ENCODE measurements around the gene PFDN4.
"Not testable (repeated sequence)": the region's sequence is repeated elsewhere in the genome, so short reads cannot be mapped to it uniquely, and the experiment has no call there.

PFDN4 gene

DNA sequence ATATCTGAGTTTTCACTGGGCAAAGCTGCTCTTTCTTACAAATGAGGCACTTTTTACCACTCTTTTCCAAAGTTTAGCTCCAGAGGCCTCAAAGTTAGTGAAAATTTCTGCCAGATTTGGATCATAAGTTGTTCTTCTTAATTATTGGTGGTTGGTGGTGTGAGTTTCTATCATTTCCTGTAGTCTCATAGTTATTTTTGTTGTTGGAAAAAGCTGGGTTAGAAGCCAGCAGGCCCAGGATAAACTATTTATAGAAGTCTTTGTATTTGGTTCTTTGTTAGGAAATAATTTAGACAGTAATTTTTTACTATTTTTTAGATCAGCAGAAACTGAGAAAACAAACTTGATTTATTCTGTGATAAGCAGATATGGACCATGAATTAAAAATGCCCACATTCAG is 10.6 kb downstream of the PFDN4 start:
- no peak for TF ChIP-seq ZNF274 (IDR thresholded peaks at IDR 0.05; ENCODE audit: low read depth, low read length)

DNA sequence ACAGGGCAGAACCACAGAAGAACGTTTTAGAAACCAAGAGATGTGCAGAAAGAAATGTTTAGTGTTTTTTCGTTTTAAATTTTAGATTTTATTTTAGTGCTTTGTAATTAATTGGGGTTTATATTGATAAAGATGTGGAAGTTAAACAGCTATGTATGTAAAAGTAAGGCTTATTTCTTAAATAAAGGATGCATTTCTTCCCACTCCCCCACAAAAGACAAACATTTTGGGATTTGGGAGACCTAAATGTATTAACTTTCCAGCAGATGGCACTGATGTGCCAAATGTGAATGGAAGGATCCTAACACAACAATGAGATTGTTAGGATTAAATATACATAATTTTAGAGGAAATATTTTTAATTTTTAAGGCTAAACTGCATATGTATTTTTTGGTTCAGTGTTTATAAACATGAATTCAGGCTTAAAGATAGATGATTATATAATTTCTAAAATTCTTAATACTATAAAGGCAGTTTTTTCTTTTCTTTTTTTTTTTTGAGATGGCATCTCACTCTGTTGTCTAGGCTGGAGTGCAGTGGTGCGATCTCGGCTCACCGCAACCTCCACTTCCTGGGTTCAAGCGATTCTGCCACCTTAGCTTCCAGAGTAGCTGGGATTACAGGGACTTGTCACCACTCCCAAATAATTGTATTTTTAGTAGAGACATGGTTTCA is 12.0 kb downstream of the PFDN4 start:
- H3K4me3 ChIP-seq (ENCODE audit: low read length): no peak overlapping the region
- no peak for TF ChIP-seq ZNF274 (IDR thresholded peaks at IDR 0.05; ENCODE audit: low read depth, low read length)

More for the DNA sequence above, 10.6 kb downstream of the PFDN4 start:
- no peak overlapping the region for H3K4me3 ChIP-seq (ENCODE audit: low read length)

DNA sequence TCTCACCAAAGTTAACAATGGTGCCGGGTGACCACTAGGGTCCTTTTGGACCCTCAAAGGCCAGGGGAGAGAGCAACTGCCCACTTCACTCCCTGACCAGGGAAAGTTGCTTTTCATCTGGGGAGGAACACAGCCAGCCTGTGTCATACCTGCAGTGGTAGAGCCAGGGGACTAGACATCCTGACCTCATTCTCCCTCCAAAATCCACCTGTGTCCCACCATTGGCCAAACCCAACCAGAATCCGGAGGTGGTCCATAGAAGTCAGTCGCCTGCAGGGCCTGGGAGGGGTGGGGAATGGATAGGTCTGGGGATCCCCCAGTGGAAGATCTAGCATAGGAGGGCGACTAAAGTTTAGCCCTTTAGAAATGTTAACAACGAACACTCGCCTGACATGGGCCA is 12.8 kb downstream of the PFDN4 start:
- no peak for TF ChIP-seq ZNF274 (IDR thresholded peaks at IDR 0.05; ENCODE audit: low read depth, low read length)
- H3K4me3 ChIP-seq (ENCODE audit: low read length): no peak overlapping the region

DNA sequence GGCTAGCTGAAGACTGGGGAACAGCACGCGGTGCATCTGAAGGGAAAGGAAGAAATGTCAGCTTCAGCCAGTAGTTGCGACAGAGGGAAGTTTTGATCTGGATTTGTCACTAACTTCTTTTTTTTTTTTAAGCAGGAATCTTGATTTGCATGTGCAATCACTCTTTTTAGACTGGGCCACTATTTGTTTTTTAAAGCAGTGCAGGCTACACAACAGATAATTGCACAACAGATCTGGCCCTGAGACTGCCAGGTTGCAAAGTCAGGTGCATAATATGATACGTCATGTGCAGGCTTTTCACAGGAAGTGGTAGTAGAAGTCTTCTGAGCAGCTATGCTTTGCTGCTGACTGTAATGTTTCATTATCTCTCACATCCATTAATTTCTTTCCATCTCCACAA is 13.5 kb downstream of the PFDN4 start:
- TF ChIP-seq ZNF274 (IDR thresholded peaks at IDR 0.05; ENCODE audit: low read depth, low read length): no peak
- no peak overlapping the region for H3K4me3 ChIP-seq (ENCODE audit: low read length)

GRCh38 chr20:54221996-54222890 is 14.4 kb downstream of the PFDN4 start:
- H3K4me3 ChIP-seq (ENCODE audit: low read length): no peak overlapping the region
- no peak for TF ChIP-seq ZNF274 (IDR thresholded peaks at IDR 0.05; ENCODE audit: low read depth, low read length)

DNA sequence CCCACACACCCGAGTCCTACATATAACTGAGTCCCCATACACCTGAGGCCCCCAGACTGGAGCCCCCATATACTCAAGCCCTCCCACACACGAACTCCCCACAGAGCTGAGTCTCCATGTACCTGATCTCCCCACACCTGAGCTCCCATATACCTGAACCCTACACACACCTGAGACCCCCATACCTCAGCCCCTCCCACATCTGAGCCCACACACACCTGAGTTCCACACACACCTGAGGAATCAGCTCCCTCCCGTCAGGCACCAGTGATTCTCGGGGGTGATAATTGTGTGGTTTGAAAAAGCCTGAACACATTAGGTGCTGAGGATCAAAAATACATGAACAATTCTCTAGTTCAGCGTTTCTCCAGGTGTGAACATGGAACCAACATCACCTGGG is 15.4 kb downstream of the PFDN4 start:
- TF ChIP-seq ZNF274 (IDR thresholded peaks at IDR 0.05; ENCODE audit: low read depth, low read length): no peak
- H3K4me3 ChIP-seq (ENCODE audit: low read length): no peak overlapping the region

GRCh38 chr20:54223751-54224150 is 15.9 kb downstream of the PFDN4 start:
- TF ChIP-seq ZNF274 (IDR thresholded peaks at IDR 0.05; ENCODE audit: low read depth, low read length): no peak
- H3K4me3 ChIP-seq (ENCODE audit: low read length): no peak overlapping the region

- not testable (repeated sequence) for H3K4me3 ChIP-seq (ENCODE audit: low read length)
Observed at GRCh38 chr20:54224642-54225041, 16.8 kb downstream of the PFDN4 start.

DNA sequence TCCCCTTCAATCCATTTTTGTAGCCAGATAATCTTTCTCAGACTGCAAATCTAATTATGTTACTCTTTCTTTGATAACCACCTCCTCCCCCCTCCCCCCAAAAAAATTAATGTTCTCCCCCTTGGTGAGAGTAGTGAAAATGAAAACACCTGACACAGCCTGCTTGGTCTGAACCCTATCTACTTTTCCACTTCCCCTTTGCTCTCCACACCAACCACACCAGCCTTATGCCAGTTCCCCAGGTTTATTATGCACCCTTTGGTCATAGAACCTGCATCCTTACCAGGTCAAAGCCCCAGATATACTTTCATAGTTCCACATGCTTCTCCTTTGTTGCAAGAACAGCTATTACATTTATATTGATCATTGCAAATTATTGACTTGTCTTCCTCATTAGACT is 19.4 kb downstream of the PFDN4 start:
- no peak overlapping the region for H3K4me3 ChIP-seq (ENCODE audit: low read length)
- no peak for TF ChIP-seq ZNF274 (IDR thresholded peaks at IDR 0.05; ENCODE audit: low read depth, low read length)

DNA sequence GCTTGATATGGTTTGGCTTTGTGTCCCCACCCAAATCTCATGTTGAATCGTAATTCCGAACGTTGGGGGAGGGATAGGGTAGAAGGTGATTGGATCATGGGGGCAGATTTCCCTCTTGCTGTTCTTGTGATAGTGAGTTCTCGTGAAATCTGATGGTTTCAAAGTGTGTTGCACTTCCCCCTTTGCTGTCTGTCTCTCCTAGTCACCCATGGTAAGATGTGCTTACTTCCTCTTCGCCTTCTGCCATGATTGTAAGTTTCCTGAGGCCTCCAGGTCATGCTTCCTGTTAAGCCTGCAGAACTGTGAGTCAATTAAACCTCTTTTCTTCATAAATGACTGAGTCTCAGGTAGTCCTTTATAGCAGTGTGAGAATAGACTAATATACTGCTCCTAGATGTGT is 19.9 kb downstream of the PFDN4 start:
- H3K4me3 ChIP-seq (ENCODE audit: low read length): no peak overlapping the region
- no peak for TF ChIP-seq ZNF274 (IDR thresholded peaks at IDR 0.05; ENCODE audit: low read depth, low read length)

DNA sequence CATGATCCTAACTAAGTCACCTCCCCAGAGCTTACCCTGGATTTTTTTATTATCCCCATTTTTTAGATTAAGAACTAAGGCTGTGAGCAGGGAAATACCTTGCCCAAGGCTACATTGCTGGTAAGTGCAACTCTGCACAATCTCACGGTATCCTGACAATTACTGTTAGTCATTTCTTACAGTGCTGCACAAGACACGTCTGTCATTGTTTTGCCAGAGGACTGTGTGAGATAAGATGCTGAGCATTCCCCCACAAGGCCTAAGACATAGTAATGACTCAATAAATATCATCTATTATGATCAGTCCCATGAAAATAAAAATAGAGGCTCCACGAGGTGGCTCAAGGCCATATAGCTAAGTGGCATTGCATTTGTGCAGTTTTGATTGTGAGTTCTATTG is 21.0 kb downstream of the PFDN4 start:
- no peak overlapping the region for H3K4me3 ChIP-seq (ENCODE audit: low read length)
- no peak for TF ChIP-seq ZNF274 (IDR thresholded peaks at IDR 0.05; ENCODE audit: low read depth, low read length)

DNA sequence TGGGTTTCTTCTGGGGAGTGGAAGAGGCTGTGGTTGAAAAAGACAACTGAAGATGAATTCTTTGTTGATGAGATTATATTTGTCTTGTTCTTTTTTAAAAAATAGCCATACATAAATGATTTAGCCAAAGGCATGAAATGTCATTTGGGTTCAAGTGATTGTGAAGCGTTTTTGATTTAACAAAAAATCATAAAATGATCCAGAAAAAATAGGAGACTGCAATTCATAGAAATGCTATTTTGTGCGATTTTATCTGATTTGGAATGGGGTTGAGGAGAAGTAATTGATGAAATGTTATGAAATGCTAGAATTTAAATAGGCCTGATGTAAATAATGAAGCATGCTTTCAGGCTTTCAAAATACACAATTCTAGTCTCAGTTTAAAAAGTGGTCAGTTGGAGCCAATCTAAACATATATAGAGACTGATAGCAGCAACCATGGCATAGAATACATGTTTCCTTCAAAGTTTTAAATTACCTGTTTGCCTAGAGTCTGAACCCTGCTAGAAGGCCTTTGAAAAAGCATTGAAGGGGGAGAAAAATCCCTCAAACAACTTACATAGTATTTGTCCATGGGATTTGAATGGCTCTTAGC is 21.8 kb downstream of the PFDN4 start:
- no peak for TF ChIP-seq ZNF274 (IDR thresholded peaks at IDR 0.05; ENCODE audit: low read depth, low read length)
- no peak overlapping the region for H3K4me3 ChIP-seq (ENCODE audit: low read length)

DNA sequence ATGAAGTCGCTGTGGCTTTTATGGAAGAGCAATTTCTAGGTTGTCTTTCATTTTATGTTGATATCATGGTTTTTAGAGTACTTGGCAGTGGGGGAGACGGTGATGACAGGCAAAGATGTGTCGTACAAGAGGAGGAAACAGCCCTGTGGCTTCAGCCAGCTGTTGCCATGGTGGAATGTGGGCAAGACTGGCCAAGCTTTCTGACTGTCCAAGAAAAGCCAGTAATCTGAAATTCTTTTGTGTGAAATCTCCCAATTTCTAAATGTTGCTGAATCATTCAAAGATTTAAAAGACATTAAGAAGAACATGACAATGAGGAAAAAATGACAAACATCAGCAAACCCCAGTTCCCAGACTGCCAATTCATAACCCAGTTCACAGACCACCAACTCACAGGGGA is 23.1 kb downstream of the PFDN4 start:
- no peak for TF ChIP-seq ZNF274 (IDR thresholded peaks at IDR 0.05; ENCODE audit: low read depth, low read length)
- H3K4me3 ChIP-seq (ENCODE audit: low read length): no peak overlapping the region

DNA sequence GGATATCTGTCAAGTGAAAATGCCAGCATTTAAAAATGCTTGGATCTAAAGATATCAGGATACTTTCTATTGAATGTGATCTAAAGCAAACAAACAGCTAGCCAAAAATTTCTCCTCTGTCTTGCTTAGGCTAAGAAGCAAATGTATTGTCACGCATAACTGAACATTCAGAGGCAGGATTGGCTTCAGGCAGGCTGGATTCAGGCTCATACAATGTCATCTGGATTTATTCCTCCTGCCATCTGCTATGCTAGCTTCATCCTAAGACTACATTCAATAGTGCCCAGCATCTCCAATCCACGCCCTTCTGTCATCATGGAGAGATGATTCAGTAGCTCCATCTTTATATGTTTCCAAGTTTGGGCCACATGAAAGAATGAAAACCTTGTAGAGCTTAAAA is 27.1 kb downstream of the PFDN4 start:
- TF ChIP-seq ZNF274 (IDR thresholded peaks at IDR 0.05; ENCODE audit: low read depth, low read length): no peak
- H3K4me3 ChIP-seq (ENCODE audit: low read length): no peak overlapping the region

All from GM08714 (cell line).